ENCODE results near the gene GALNS.

GALNS gene

DNA sequence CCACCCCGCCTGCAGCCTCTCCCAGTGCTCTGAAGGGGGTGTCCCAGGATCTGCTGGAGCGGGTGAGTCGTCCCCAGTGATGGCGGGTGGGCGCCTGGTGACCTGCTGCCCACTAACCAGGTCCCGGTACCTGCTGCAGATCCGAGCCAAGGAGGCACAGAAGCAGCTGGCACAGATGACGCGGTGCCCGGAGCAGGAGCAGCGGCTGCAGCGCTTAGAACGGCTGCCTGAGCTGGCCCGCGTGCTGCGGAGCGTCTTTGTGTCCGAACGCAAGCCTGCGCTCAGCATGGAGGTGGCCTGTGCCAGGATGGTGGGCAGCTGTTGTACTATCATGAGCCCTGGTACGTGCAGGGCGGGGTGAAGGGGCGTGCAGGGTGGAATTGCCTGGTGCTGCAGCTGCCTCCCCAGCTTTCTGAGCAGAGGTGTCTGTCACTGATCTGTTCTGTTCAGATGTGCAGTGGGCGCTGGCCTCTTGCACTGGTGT, 49.6 kb downstream of the GALNS start:
- Histone ChIP-seq H3K9me3 (ENCODE audit: low read length) (0 out of 2 replicates have a peak, but pooled peaks cover 3% of the 10 kb centered on the region), H2AFZ (ENCODE audit: low read length) (no peak overlapping the region), H3K27me3 (ENCODE audit: insufficient read depth, low read length) (no peaks in the 10 kb centered on the region), H3K9me2 (ENCODE audit: low read depth, low read length) (no peaks in the 10 kb centered on the region), H4K20me1 (ENCODE audit: insufficient read depth, low read length) (no peaks in the 10 kb centered on the region), H3K4me1 (ENCODE audit: insufficient read depth, low read length, severe bottlenecking) (peaks cover 40% of the 10 kb centered on the region), H3K4me2 (ENCODE audit: low read length) (no peak overlapping the region), H3K79me2 (ENCODE audit: insufficient read depth, low read length) (no peaks in the 10 kb centered on the region), H3F3A (ENCODE audit: insufficient read depth, low read length) (peaks cover 4% of the 10 kb centered on the region; the same call in 1 of the 2 replicates), H3K27ac (ENCODE audit: low read depth, low read length, poor library complexity, severe bottlenecking) (no peak overlapping the region), H3K9ac (ENCODE audit: low read length) (no peak overlapping the region), H3K36me3 (ENCODE audit: insufficient read depth, low read length) (peaks cover 58% of the 10 kb centered on the region), H3K4me3 (ENCODE audit: low read depth, low read length, poor library complexity, severe bottlenecking) (no peak overlapping the region)
- TF ChIP-seq EZH2 (IDR thresholded peaks at IDR 0.05; ENCODE audit: borderline replicate concordance, low read length) = no peak
- TF ChIP-seq, protein P1, sequence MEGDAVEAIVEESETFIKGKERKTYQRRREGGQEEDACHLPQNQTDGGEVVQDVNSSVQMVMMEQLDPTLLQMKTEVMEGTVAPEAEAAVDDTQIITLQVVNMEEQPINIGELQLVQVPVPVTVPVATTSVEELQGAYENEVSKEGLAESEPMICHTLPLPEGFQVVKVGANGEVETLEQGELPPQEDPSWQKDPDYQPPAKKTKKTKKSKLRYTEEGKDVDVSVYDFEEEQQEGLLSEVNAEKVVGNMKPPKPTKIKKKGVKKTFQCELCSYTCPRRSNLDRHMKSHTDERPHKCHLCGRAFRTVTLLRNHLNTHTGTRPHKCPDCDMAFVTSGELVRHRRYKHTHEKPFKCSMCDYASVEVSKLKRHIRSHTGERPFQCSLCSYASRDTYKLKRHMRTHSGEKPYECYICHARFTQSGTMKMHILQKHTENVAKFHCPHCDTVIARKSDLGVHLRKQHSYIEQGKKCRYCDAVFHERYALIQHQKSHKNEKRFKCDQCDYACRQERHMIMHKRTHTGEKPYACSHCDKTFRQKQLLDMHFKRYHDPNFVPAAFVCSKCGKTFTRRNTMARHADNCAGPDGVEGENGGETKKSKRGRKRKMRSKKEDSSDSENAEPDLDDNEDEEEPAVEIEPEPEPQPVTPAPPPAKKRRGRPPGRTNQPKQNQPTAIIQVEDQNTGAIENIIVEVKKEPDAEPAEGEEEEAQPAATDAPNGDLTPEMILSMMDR (IDR thresholded peaks at IDR 0.05; ENCODE audit: low read length) = no peak

DNA sequence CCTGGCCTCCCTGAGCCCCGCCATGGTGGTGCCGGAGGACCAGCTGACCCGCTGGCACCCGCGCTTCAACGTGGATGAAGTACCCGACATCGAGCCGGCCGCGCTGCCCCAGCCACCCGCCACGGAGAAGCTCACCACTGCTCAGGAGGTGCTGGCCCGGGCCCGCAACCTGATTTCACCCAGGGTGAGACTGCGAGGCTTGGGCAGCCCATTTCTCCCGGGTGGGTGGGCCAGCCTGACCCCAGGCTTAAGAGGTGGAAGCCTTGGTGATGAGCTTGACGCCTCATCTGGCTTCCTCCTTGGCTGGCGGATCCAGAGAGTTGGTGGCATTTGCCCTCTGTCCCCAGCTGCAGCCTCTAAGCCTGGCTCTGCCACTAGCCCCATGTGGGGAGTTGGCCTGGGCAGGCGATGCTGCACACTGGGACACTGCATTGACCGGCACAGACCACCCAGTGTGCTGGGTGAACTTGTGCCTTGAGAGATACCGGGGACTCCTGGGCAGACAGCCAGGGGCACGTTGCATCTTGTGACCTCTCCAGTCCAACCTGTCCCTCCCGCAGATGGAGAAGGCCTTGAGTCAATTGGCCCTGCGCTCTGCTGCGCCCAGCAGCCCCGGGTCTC, 50.1 kb downstream of the GALNS start:
- no peaks in the 10 kb centered on the region for H3K27me3 ChIP-seq (ENCODE audit: insufficient read depth, low read length)
- H3K27ac ChIP-seq (ENCODE audit: low read depth, low read length, poor library complexity, severe bottlenecking) = no peak overlapping the region
- H2AFZ ChIP-seq (ENCODE audit: low read length) = no peak overlapping the region
- no peak overlapping the region for H3K4me3 ChIP-seq (ENCODE audit: low read depth, low read length, poor library complexity, severe bottlenecking)
- peaks cover 43% of the 10 kb centered on the region for H3K4me1 ChIP-seq (ENCODE audit: insufficient read depth, low read length, severe bottlenecking)
- H3K79me2 ChIP-seq (ENCODE audit: insufficient read depth, low read length) = no peaks in the 10 kb centered on the region
- H3K9me2 ChIP-seq (ENCODE audit: low read depth, low read length) = no peaks in the 10 kb centered on the region
- TF ChIP-seq, protein P1 (IDR thresholded peaks at IDR 0.05; ENCODE audit: low read length) = no peak
- no peak for TF ChIP-seq EZH2 (IDR thresholded peaks at IDR 0.05; ENCODE audit: borderline replicate concordance, low read length)
- no peak overlapping the region for H3K4me2 ChIP-seq (ENCODE audit: low read length)
- no peaks in the 10 kb centered on the region for H4K20me1 ChIP-seq (ENCODE audit: insufficient read depth, low read length)
- H3F3A ChIP-seq (ENCODE audit: insufficient read depth, low read length) = peaks cover 4% of the 10 kb centered on the region; the same call in 1 of the 2 replicates
- H3K9me3 ChIP-seq (ENCODE audit: low read length) = no peaks in the 10 kb centered on the region
- H3K9ac ChIP-seq (ENCODE audit: low read length) = no peak overlapping the region
- H3K36me3 ChIP-seq (ENCODE audit: insufficient read depth, low read length) = peaks cover 58% of the 10 kb centered on the region

DNA sequence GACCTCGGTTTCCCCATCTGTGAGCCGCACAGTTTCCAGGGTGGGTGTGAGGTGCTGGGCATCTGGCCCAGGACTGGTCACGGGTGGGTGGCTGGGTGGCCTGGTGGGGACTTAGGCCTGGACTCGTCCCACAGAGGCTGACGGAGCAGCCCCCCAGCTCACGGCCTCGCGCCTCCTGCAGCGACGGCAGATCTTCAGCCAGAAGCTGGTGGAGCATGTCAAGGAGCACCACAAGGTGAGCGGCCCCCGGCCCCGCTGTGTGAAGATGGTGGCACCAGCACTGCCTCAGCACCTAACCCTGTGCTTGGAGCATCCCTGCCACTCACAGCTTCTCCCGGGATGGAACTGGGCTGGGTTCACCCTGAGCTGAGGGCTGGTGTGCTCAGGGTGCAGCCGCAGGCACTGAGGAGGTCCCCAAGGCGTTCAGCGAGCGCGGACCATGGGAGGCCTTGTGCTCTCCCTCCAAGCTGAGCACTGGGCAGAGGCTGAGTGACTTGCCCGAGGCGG, 50.8 kb downstream of the GALNS start:
- peak overlapping the region; percentile 73; the same call in 1 of the 2 replicates for H3K4me2 ChIP-seq (ENCODE audit: low read length)
- H4K20me1 ChIP-seq (ENCODE audit: insufficient read depth, low read length) = no peaks in the 10 kb centered on the region
- H3K27ac ChIP-seq (ENCODE audit: low read depth, low read length, poor library complexity, severe bottlenecking) = no peak overlapping the region
- no peak for TF ChIP-seq EZH2 (IDR thresholded peaks at IDR 0.05; ENCODE audit: borderline replicate concordance, low read length)
- TF ChIP-seq, protein P1 (IDR thresholded peaks at IDR 0.05; ENCODE audit: low read length) = no peak
- peaks cover 4% of the 10 kb centered on the region; the same call in 1 of the 2 replicates for H3F3A ChIP-seq (ENCODE audit: insufficient read depth, low read length)
- no peaks in the 10 kb centered on the region for H3K9me2 ChIP-seq (ENCODE audit: low read depth, low read length)
- no peaks in the 10 kb centered on the region for H3K79me2 ChIP-seq (ENCODE audit: insufficient read depth, low read length)
- H3K4me3 ChIP-seq (ENCODE audit: low read depth, low read length, poor library complexity, severe bottlenecking) = no peak overlapping the region
- H3K9me3 ChIP-seq (ENCODE audit: low read length) = no peaks in the 10 kb centered on the region
- peaks cover 48% of the 10 kb centered on the region for H3K4me1 ChIP-seq (ENCODE audit: insufficient read depth, low read length, severe bottlenecking)
- H3K36me3 ChIP-seq (ENCODE audit: insufficient read depth, low read length) = peaks cover 58% of the 10 kb centered on the region
- no peak overlapping the region for H2AFZ ChIP-seq (ENCODE audit: low read length)
- no peaks in the 10 kb centered on the region for H3K27me3 ChIP-seq (ENCODE audit: insufficient read depth, low read length)
- no peak overlapping the region; the same call in 1 of the 2 replicates for H3K9ac ChIP-seq (ENCODE audit: low read length)

Measured in OCI-LY1 (cell line).